ENCODE data around the gene SLF2.

The SLF2 gene

DNA sequence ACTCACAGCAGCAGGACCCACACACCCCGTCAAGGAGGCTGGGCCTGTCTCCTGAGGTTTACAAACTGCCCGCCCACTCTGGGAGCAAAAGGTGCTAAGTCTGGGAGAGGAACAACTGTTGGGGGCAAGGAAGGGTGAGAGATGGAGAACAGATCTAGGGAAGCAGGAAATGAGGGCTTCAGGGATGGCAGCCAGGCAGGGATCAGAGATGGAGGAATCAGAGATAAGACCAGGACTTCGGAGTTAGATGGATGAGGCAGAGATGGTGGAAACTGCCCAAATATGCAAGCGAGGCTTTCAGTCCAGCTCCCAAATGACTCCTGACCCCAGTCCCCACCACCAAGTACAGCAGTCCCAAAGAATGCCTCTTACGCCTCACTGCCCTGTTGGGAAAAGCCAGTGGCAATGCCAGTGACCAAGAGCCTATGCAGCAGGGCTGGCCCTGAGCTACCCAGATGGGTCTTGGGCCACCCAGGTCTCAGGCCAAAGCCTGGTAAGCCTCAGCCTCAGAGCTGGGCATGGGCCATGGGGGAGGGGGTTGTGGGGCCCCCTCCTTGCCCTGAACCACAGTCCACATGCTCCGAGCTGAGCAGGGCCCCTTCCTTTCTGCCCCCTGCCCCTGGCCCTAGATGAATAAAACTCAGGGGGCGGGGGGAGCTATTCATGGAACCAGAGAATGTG, 39.5 kb upstream of the SLF2 start:
- H3K9ac ChIP-seq (ENCODE audit: low read depth, low read length), result no peak overlapping the region
- H3K4me3 ChIP-seq (ENCODE audit: low read depth, low read length), result no peak overlapping the region
- H3K9me3 ChIP-seq (ENCODE audit: control insufficient read depth, insufficient read depth, low read length), result no peaks in the 10 kb centered on the region
- no peaks in the 10 kb centered on the region for H3K36me3 ChIP-seq (ENCODE audit: control insufficient read depth, insufficient read depth, low read length)
- H3K4me1 ChIP-seq (ENCODE audit: control insufficient read depth, insufficient read depth, low read length), result no peaks in the 10 kb centered on the region
- H3K27me3 ChIP-seq (ENCODE audit: control insufficient read depth, insufficient read depth, low read length), result peaks cover 66% of the 10 kb centered on the region

- H3K9ac ChIP-seq (ENCODE audit: low read depth, low read length), result no peak overlapping the region
- no peak overlapping the region for H3K4me3 ChIP-seq (ENCODE audit: low read depth, low read length)
- no peaks in the 10 kb centered on the region for H3K36me3 ChIP-seq (ENCODE audit: control insufficient read depth, insufficient read depth, low read length)
- peaks cover 65% of the 10 kb centered on the region for H3K27me3 ChIP-seq (ENCODE audit: control insufficient read depth, insufficient read depth, low read length)
- no peaks in the 10 kb centered on the region for H3K9me3 ChIP-seq (ENCODE audit: control insufficient read depth, insufficient read depth, low read length)
- H3K4me1 ChIP-seq (ENCODE audit: control insufficient read depth, insufficient read depth, low read length), result no peaks in the 10 kb centered on the region
Measured at GRCh38 chr10:100873827-100874326, 38.9 kb upstream of the SLF2 start.

GRCh38 chr10:100874702-100875483, 37.9 kb upstream of the SLF2 start:
- no peak overlapping the region for H3K9ac ChIP-seq (ENCODE audit: low read depth, low read length)
- no peaks in the 10 kb centered on the region for H3K9me3 ChIP-seq (ENCODE audit: control insufficient read depth, insufficient read depth, low read length)

GRCh38 chr10:100875484-100876166, 37.1 kb upstream of the SLF2 start:
- no peaks in the 10 kb centered on the region for H3K4me1 ChIP-seq (ENCODE audit: control insufficient read depth, insufficient read depth, low read length)
- H3K9me3 ChIP-seq (ENCODE audit: control insufficient read depth, insufficient read depth, low read length), result no peaks in the 10 kb centered on the region
- no peak overlapping the region for H3K4me3 ChIP-seq (ENCODE audit: low read depth, low read length)
- H3K9ac ChIP-seq (ENCODE audit: low read depth, low read length), result no peak overlapping the region
- no peaks in the 10 kb centered on the region for H3K36me3 ChIP-seq (ENCODE audit: control insufficient read depth, insufficient read depth, low read length)
- H3K27me3 ChIP-seq (ENCODE audit: control insufficient read depth, insufficient read depth, low read length), result peaks cover 62% of the 10 kb centered on the region

More at GRCh38 chr10:100874702-100875483, 37.9 kb upstream of the SLF2 start:
- no peaks in the 10 kb centered on the region for H3K4me1 ChIP-seq (ENCODE audit: control insufficient read depth, insufficient read depth, low read length)
- H3K36me3 ChIP-seq (ENCODE audit: control insufficient read depth, insufficient read depth, low read length), result no peaks in the 10 kb centered on the region
- peaks cover 62% of the 10 kb centered on the region for H3K27me3 ChIP-seq (ENCODE audit: control insufficient read depth, insufficient read depth, low read length)
- H3K4me3 ChIP-seq (ENCODE audit: low read depth, low read length), result no peak overlapping the region

GRCh38 chr10:100876585-100877460, 35.9 kb upstream of the SLF2 start:
- Histone ChIP-seq H3K9ac (ENCODE audit: low read depth, low read length) (no peak overlapping the region), H3K4me3 (ENCODE audit: low read depth, low read length) (no peak overlapping the region), H3K36me3 (ENCODE audit: control insufficient read depth, insufficient read depth, low read length) (no peaks in the 10 kb centered on the region), H3K9me3 (ENCODE audit: control insufficient read depth, insufficient read depth, low read length) (no peaks in the 10 kb centered on the region), H3K4me1 (ENCODE audit: control insufficient read depth, insufficient read depth, low read length) (no peaks in the 10 kb centered on the region), H3K27me3 (ENCODE audit: control insufficient read depth, insufficient read depth, low read length) (peaks cover 56% of the 10 kb centered on the region)

DNA sequence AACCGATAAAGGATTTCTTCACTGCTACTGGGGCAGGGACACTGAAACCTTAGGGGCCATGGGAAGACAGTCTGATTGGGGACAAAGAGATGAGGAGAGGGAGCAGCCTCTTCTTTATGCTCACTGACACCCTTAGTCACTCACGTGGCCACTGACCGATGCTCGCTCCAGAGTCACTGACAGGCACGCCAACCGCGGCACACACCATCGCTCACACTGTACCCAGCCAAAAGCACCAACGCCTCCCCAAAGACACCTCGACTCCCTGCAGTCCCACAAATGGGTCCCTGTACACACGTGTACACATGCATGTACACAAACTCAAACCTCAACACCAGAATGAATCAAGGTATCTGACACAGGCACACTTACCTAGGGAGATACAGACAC, 35.3 kb upstream of the SLF2 start:
- H3K27me3 ChIP-seq (ENCODE audit: control insufficient read depth, insufficient read depth, low read length), result peaks cover 52% of the 10 kb centered on the region
- H3K4me1 ChIP-seq (ENCODE audit: control insufficient read depth, insufficient read depth, low read length), result no peaks in the 10 kb centered on the region
- no peaks in the 10 kb centered on the region for H3K36me3 ChIP-seq (ENCODE audit: control insufficient read depth, insufficient read depth, low read length)

DNA sequence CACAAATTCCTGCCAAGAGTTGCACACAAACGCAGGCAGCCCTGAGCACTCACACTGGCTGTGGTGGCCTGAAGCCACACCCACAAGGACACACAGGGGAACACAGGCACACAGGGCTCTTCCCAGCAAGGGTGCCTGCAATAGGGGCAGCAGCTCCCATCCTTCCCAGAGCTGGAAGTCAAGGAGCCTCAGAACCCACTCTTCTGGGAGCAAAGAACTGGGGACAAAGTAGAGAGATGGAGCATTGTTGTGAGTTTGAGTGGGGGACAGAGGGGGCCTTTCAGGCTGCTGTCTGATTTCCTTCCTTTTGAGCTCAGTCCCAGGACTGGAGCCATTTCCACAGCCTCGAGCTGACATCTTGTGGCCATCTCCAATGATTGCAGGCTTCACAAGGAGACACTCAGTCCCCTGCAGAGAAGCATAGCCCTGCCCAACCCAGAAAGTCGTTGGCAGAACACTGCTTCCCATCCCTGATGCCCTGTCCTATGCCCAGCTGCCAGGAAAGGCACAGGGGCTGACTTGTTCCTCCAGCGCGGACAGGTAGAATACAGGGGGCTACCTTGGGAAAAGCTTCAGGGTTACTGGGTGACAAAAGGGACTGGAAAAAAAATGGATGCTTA, 34.4 kb upstream of the SLF2 start:
- Histone ChIP-seq H3K36me3 (ENCODE audit: control insufficient read depth, insufficient read depth, low read length) (no peaks in the 10 kb centered on the region), H3K4me1 (ENCODE audit: control insufficient read depth, insufficient read depth, low read length) (no peaks in the 10 kb centered on the region), H3K27me3 (ENCODE audit: control insufficient read depth, insufficient read depth, low read length) (peaks cover 44% of the 10 kb centered on the region), H3K9me3 (ENCODE audit: control insufficient read depth, insufficient read depth, low read length) (no peaks in the 10 kb centered on the region), H3K4me3 (ENCODE audit: low read depth, low read length) (no peak overlapping the region), H3K9ac (ENCODE audit: low read depth, low read length) (no peak overlapping the region)

More for the DNA sequence above, 35.3 kb upstream of the SLF2 start:
- H3K9me3 ChIP-seq (ENCODE audit: control insufficient read depth, insufficient read depth, low read length), result no peaks in the 10 kb centered on the region
- H3K4me3 ChIP-seq (ENCODE audit: low read depth, low read length), result no peak overlapping the region
- no peak overlapping the region for H3K9ac ChIP-seq (ENCODE audit: low read depth, low read length)

GRCh38 chr10:100879741-100880360, 32.9 kb upstream of the SLF2 start:
- Histone ChIP-seq H3K36me3 (ENCODE audit: control insufficient read depth, insufficient read depth, low read length) (no peaks in the 10 kb centered on the region), H3K9ac (ENCODE audit: low read depth, low read length) (no peak overlapping the region), H3K27me3 (ENCODE audit: control insufficient read depth, insufficient read depth, low read length) (peaks cover 37% of the 10 kb centered on the region), H3K9me3 (ENCODE audit: control insufficient read depth, insufficient read depth, low read length) (no peaks in the 10 kb centered on the region), H3K4me3 (ENCODE audit: low read depth, low read length) (no peak overlapping the region), H3K4me1 (ENCODE audit: control insufficient read depth, insufficient read depth, low read length) (no peaks in the 10 kb centered on the region)

DNA sequence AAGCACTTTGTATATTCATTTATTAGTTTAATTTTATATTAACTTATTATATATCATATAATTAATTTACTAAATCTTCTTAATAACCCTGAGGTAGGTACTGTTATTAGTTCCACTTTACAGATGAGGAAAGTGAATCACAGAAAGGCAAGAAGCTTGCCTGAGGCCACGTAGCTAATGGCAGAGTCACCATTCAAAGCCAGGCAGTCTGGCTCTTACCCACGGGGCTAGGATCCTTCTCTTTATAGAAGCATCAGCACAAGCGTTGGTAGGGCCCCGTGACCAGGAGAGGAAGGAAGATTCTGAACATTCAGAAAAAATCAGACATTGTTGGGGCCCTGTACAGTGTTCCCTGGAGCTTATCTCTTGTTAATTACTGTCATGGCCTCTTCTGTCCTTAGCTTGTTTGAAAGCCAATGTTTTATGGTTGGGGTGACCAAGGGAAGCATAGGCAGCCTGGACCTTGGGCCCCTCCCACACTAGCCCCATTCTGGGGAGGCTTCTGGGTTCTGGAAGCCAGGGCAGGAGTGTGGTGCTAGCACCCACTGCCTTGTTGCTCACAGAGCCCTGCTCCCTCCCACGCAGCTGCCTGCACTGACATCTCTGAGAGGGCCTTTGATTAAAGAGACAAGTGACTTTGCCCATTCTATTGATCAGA, 31.1 kb upstream of the SLF2 start:
- H3K9me3 ChIP-seq (ENCODE audit: control insufficient read depth, insufficient read depth, low read length), result no peaks in the 10 kb centered on the region
- no peak overlapping the region for H3K9ac ChIP-seq (ENCODE audit: low read depth, low read length)
- no peaks in the 10 kb centered on the region for H3K4me1 ChIP-seq (ENCODE audit: control insufficient read depth, insufficient read depth, low read length)
- H3K36me3 ChIP-seq (ENCODE audit: control insufficient read depth, insufficient read depth, low read length), result no peaks in the 10 kb centered on the region
- H3K27me3 ChIP-seq (ENCODE audit: control insufficient read depth, insufficient read depth, low read length), result peaks cover 22% of the 10 kb centered on the region
- no peak overlapping the region for H3K4me3 ChIP-seq (ENCODE audit: low read depth, low read length)

- Histone ChIP-seq H3K4me3 (ENCODE audit: low read depth, low read length) (no peak overlapping the region), H3K9me3 (ENCODE audit: control insufficient read depth, insufficient read depth, low read length) (no peaks in the 10 kb centered on the region), H3K36me3 (ENCODE audit: control insufficient read depth, insufficient read depth, low read length) (no peaks in the 10 kb centered on the region), H3K27me3 (ENCODE audit: control insufficient read depth, insufficient read depth, low read length) (peaks cover 16% of the 10 kb centered on the region), H3K4me1 (ENCODE audit: control insufficient read depth, insufficient read depth, low read length) (no peaks in the 10 kb centered on the region), H3K9ac (ENCODE audit: low read depth, low read length) (no peak overlapping the region)
Measured at GRCh38 chr10:100882252-100882651, 30.5 kb upstream of the SLF2 start.

Data from iPS-15b (cell line).